T-helper 17 cell (primary cell): ENCODE measurements around the gene TMEM87B. TPM values are rescaled to one million over a fixed set of nuclear protein-coding genes. Genes with fewer than 3 reads are reported as not detected.

Source experiments
- ATAC-seq: fragments of 150-1000 bp; cut with Tn5 transposase; 2 replicates; pipeline ENCODE4 v1.10.0; 2021; ENCODE audit warnings: mild to moderate bottlenecking, moderate library complexity
- DNase-seq, 3 donors: peaks; one replicate each; pipeline versions ENCODE4 v3.0.0 to v3.0.0-alpha.2; 2020 to 2021
- H3K9me3 ChIP-seq: one replicate; pipeline ENCODE4 v1.7.0; 2013; ENCODE audit warnings: low read length, mild to moderate bottlenecking; ENCODE audit not compliant: control insufficient read depth, poor library complexity, severe bottlenecking
- H3K27ac Mint-ChIP-seq: one replicate; pipeline ENCODE4 v1.8.0; 2022; ENCODE audit warnings: mild to moderate bottlenecking, moderate library complexity, mixed read lengths
- H3K27me3 Mint-ChIP-seq: one replicate; pipeline ENCODE4 v1.8.0; 2022; ENCODE audit warnings: mixed read lengths
- H3K36me3 Mint-ChIP-seq: one replicate; pipeline ENCODE4 v1.8.0; 2022; ENCODE audit warnings: low read depth, mixed read lengths
- H3K4me1 Mint-ChIP-seq: one replicate; pipeline ENCODE4 v1.8.0; 2022; ENCODE audit warnings: mild to moderate bottlenecking, mixed read lengths
- H3K4me3 Mint-ChIP-seq: one replicate; pipeline ENCODE4 v1.8.0; 2022; ENCODE audit warnings: mild to moderate bottlenecking, moderate library complexity, mixed read lengths
- total RNA-seq, 4 donors: library from RNA in 2 of 4; stranded (reverse) in 2 of 4; gene quantifications; one replicate each; pipeline ENCODE4 v1.2.3 and lab custom pipeline; 2022 to 2026

The TMEM87B gene
- total RNA-seq, 2 donors from 2014 or later = 16.3 to 23.1 TPM

- H3K27ac Mint-ChIP-seq = no peak overlapping the region
- no peaks in the 10 kb centered on the region for H3K9me3 ChIP-seq
- ATAC-seq = no peak
- H3K4me3 Mint-ChIP-seq = no peak overlapping the region
- peaks cover 24% of the 10 kb centered on the region for H3K27me3 Mint-ChIP-seq
- H3K36me3 Mint-ChIP-seq = peaks cover 1% of the 10 kb centered on the region
- H3K4me1 Mint-ChIP-seq = peaks cover 8% of the 10 kb centered on the region
- no peak for DNase-seq
These were observed 87.5 kb downstream of the TMEM87B start for GRCh38 chr2:112142525-112143078.

GRCh38 chr2:112143150-112143549 lies 88.1 kb downstream of the TMEM87B start:
- H3K36me3 Mint-ChIP-seq = peaks cover 2% of the 10 kb centered on the region
- ATAC-seq = no peak
- no peak overlapping the region for H3K4me3 Mint-ChIP-seq
- no peak overlapping the region for H3K27ac Mint-ChIP-seq
- no peak for DNase-seq
- H3K4me1 Mint-ChIP-seq = peaks cover 4% of the 10 kb centered on the region
- no peaks in the 10 kb centered on the region for H3K9me3 ChIP-seq
- H3K27me3 Mint-ChIP-seq = peaks cover 27% of the 10 kb centered on the region

GRCh38 chr2:112144966-112145365 lies 89.9 kb downstream of the TMEM87B start:
- Mint-ChIP-seq H3K4me3 (no peak overlapping the region), H3K36me3 (peaks cover 2% of the 10 kb centered on the region), H3K4me1 (peaks cover 4% of the 10 kb centered on the region), H3K27me3 (peaks cover 28% of the 10 kb centered on the region), H3K27ac (no peak overlapping the region)
- ATAC-seq (no peak), DNase-seq (no peak)
- no peaks in the 10 kb centered on the region for H3K9me3 ChIP-seq

GRCh38 chr2:112147382-112148168 lies 92.5 kb downstream of the TMEM87B start:
- Mint-ChIP-seq H3K27ac (peak overlapping the region; percentile 29), H3K4me1 (peaks cover 5% of the 10 kb centered on the region), H3K27me3 (peaks cover 14% of the 10 kb centered on the region), H3K36me3 (peaks cover 2% of the 10 kb centered on the region), H3K4me3 (no peak overlapping the region)
- ATAC-seq (no peak), DNase-seq (no peak)
- no peaks in the 10 kb centered on the region for H3K9me3 ChIP-seq

GRCh38 chr2:112148477-112148876 lies 93.4 kb downstream of the TMEM87B start:
- Mint-ChIP-seq H3K4me1 (peaks cover 5% of the 10 kb centered on the region), H3K36me3 (peaks cover 2% of the 10 kb centered on the region), H3K4me3 (no peak overlapping the region), H3K27ac (no peak overlapping the region), H3K27me3 (peaks cover 9% of the 10 kb centered on the region)
- DNase-seq (no peak), ATAC-seq (no peak)
- H3K9me3 ChIP-seq = no peaks in the 10 kb centered on the region

GRCh38 chr2:112149194-112149593 lies 94.1 kb downstream of the TMEM87B start:
- peaks cover 2% of the 10 kb centered on the region for H3K36me3 Mint-ChIP-seq
- H3K27me3 Mint-ChIP-seq = peaks cover 9% of the 10 kb centered on the region

GRCh38 chr2:112149866-112150435 lies 94.9 kb downstream of the TMEM87B start:
- H3K4me3 Mint-ChIP-seq = no peak overlapping the region
- ATAC-seq (peak; percentile 28), DNase-seq (no peak)
- no peaks in the 10 kb centered on the region for H3K9me3 ChIP-seq
- H3K27ac Mint-ChIP-seq = peak overlapping the region; percentile 83
- H3K4me1 Mint-ChIP-seq = peaks cover 5% of the 10 kb centered on the region
- peaks cover 2% of the 10 kb centered on the region for H3K36me3 Mint-ChIP-seq
- peaks cover 9% of the 10 kb centered on the region for H3K27me3 Mint-ChIP-seq

More at GRCh38 chr2:112149194-112149593, 94.1 kb downstream of the TMEM87B start:
- H3K4me3 Mint-ChIP-seq = no peak overlapping the region
- DNase-seq = no peak
- peaks cover 5% of the 10 kb centered on the region for H3K4me1 Mint-ChIP-seq
- ATAC-seq = no peak
- no peak overlapping the region for H3K27ac Mint-ChIP-seq
- no peaks in the 10 kb centered on the region for H3K9me3 ChIP-seq

GRCh38 chr2:112150447-112150846 lies 95.4 kb downstream of the TMEM87B start:
- Mint-ChIP-seq H3K36me3 (peaks cover 2% of the 10 kb centered on the region), H3K27me3 (peaks cover 9% of the 10 kb centered on the region), H3K27ac (peak overlapping the region; percentile 83), H3K4me1 (peaks cover 8% of the 10 kb centered on the region), H3K4me3 (no peak overlapping the region)
- H3K9me3 ChIP-seq = no peaks in the 10 kb centered on the region
- DNase-seq = no peak
- ATAC-seq = no peak

GRCh38 chr2:112150851-112151250 lies 95.8 kb downstream of the TMEM87B start:
- H3K9me3 ChIP-seq = no peaks in the 10 kb centered on the region
- Mint-ChIP-seq H3K4me1 (peaks cover 12% of the 10 kb centered on the region), H3K4me3 (no peak overlapping the region), H3K36me3 (peaks cover 2% of the 10 kb centered on the region), H3K27ac (peak overlapping the region; percentile 83), H3K27me3 (peaks cover 9% of the 10 kb centered on the region)
- no peak for DNase-seq
- ATAC-seq = no peak

- H3K4me1 Mint-ChIP-seq = peaks cover 16% of the 10 kb centered on the region
- DNase-seq = no peak
- no peak overlapping the region for H3K4me3 Mint-ChIP-seq
- H3K9me3 ChIP-seq = no peaks in the 10 kb centered on the region
- H3K27ac Mint-ChIP-seq = peak overlapping the region; percentile 83
- ATAC-seq = no peak
- H3K36me3 Mint-ChIP-seq = peaks cover 2% of the 10 kb centered on the region
- peaks cover 9% of the 10 kb centered on the region for H3K27me3 Mint-ChIP-seq
These were observed 96.2 kb downstream of the TMEM87B start for GRCh38 chr2:112151271-112151670.

- H3K4me3 Mint-ChIP-seq = no peak overlapping the region
- H3K4me1 Mint-ChIP-seq = peaks cover 22% of the 10 kb centered on the region
- ATAC-seq (no peak), DNase-seq (no peak)
- H3K9me3 ChIP-seq = no peaks in the 10 kb centered on the region
- H3K27ac Mint-ChIP-seq = no peak overlapping the region
- peaks cover 2% of the 10 kb centered on the region for H3K36me3 Mint-ChIP-seq
- peaks cover 9% of the 10 kb centered on the region for H3K27me3 Mint-ChIP-seq
These were observed 96.8 kb downstream of the TMEM87B start for GRCh38 chr2:112151701-112152440.

- DNase-seq (no peak), ATAC-seq (no peak)
- Mint-ChIP-seq H3K4me3 (no peak overlapping the region), H3K27me3 (peaks cover 6% of the 10 kb centered on the region), H3K27ac (peak overlapping the region; percentile 63), H3K4me1 (peaks cover 23% of the 10 kb centered on the region), H3K36me3 (peaks cover under 1% of the 10 kb centered on the region)
- no peaks in the 10 kb centered on the region for H3K9me3 ChIP-seq
These were observed 97.6 kb downstream of the TMEM87B start for GRCh38 chr2:112152476-112153178.

GRCh38 chr2:112153179-112153490 lies 98.1 kb downstream of the TMEM87B start:
- DNase-seq (no peak), ATAC-seq (no peak)
- H3K4me1 Mint-ChIP-seq = peaks cover 23% of the 10 kb centered on the region
- H3K27me3 Mint-ChIP-seq = peaks cover under 1% of the 10 kb centered on the region
- H3K9me3 ChIP-seq = no peaks in the 10 kb centered on the region
- H3K36me3 Mint-ChIP-seq = no peaks in the 10 kb centered on the region
- no peak overlapping the region for H3K4me3 Mint-ChIP-seq
- peak overlapping the region; percentile 63 for H3K27ac Mint-ChIP-seq
